Neuron (in vitro differentiated cells): ENCODE results near the gene ARMC5.
"Not testable (repeated sequence)": the region's sequence is repeated elsewhere in the genome, so short reads cannot be mapped to it uniquely, and the experiment has no call there.

Source experiments
- H2AFZ ChIP-seq: one replicate; pipeline ENCODE4 v1.6.1; 2013; ENCODE audit warnings: low read depth, mild to moderate bottlenecking, inconsistent platforms, low read length, moderate library complexity
- H3K27me3 ChIP-seq: one replicate; pipeline ENCODE4 v1.6.1; 2013; ENCODE audit warnings: low read length; ENCODE audit not compliant: insufficient read depth
- H3K36me3 ChIP-seq: one replicate; pipeline ENCODE4 v1.6.1; 2013; ENCODE audit warnings: low read length; ENCODE audit not compliant: insufficient read depth
- H3K4me1 ChIP-seq: one replicate; pipeline ENCODE4 v1.6.1; 2013; ENCODE audit warnings: low read length; ENCODE audit not compliant: insufficient read depth
- H3K4me3 ChIP-seq: 2 replicates; pipeline ENCODE4 v1.5.1; 2013; ENCODE audit warnings: mild to moderate bottlenecking, low read length, moderate library complexity
- H3K9me3 ChIP-seq: one replicate; pipeline ENCODE4 v1.6.1; 2013; ENCODE audit warnings: low read length

ARMC5 gene

GRCh38 chr16:31496670-31497069 is 37.4 kb downstream of the ARMC5 start:
- Histone ChIP-seq H3K4me1 (no peaks in the 10 kb centered on the region), H3K9me3 (no peaks in the 10 kb centered on the region), H3K4me3 (no peak overlapping the region), H2AFZ (no peak overlapping the region), H3K36me3 (peaks cover 71% of the 10 kb centered on the region), H3K27me3 (no peaks in the 10 kb centered on the region)

DNA sequence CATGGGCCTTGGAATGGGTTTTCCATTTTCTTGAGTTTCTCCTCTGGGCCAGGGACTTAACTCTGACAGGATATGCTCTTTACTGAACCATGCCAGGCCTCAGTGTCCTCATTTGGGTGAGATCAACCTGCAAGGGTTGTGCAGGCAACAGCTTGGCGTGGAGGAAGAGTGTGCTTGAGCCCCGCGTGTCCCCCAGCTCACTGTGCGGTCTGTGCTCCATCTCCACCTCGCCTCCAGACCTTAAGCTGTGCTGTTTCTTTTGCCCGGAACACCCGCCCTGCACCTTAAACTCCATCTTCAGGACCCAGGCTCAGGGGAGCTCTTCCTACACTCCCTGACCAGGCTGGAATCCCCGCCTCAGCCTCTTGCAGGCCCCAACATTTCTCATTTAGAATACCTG is 39.2 kb downstream of the ARMC5 start:
- Histone ChIP-seq H3K4me3 (no peak overlapping the region), H3K36me3 (peaks cover 54% of the 10 kb centered on the region), H3K27me3 (no peaks in the 10 kb centered on the region), H3K4me1 (no peaks in the 10 kb centered on the region), H2AFZ (no peak overlapping the region), H3K9me3 (no peaks in the 10 kb centered on the region)

DNA sequence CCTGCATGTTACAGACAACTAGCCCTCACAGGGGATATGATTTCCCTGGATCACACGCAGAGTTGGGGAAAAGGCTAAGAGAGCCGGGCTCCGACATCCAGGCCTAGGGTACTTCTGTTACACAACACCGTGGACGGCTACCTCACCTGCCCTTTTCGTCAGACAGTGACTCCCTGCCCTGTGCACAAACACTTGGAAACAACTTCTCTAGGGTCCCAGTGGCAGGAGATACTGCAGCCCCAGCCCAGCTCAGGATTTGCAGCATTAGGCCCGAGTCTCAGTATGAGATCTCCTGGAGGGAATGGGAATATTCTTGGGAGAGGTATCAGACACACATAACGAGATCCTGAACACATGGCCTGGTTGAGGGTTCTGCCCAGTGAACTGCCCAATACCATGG is 40.6 kb downstream of the ARMC5 start:
- Histone ChIP-seq H3K27me3 (no peaks in the 10 kb centered on the region), H3K4me3 (no peak overlapping the region), H3K4me1 (no peaks in the 10 kb centered on the region), H3K9me3 (no peaks in the 10 kb centered on the region), H3K36me3 (peaks cover 48% of the 10 kb centered on the region), H2AFZ (no peak overlapping the region)

DNA sequence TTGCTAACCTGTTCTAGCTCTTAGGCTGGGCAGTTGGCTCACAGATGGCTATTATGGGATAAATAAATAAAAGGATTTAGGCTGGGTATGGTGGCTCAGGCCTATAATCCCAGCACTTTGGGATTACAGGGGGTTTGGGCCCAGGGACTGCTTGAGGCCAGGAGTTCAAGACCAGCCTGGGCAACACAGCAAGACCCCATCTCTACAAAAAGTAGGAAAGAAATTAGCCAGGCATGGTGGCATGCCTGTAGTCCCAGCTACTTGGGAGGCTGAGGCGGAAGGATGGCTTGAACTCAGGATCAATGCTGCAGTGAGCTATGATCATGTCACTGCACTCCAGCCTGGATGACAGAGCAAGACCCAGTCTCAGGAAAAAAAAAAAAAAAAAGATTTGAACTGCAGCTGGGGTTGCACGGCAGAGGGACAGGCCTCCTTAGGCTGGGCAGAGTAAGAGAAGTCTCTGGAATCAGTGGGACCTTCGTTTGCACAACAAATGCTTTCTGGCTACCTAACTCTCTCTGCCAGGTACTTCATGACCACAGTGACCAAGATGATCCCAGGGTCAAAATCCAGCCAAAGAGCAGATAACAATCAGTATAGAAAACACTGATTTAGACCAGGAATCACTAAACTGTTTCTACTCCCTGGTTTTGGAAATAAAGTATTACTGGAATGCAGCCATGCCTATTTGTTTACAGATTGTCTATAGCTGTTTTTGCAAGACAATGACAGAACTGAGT is 42.1 kb downstream of the ARMC5 start:
- H3K9me3 ChIP-seq: no peaks in the 10 kb centered on the region

DNA sequence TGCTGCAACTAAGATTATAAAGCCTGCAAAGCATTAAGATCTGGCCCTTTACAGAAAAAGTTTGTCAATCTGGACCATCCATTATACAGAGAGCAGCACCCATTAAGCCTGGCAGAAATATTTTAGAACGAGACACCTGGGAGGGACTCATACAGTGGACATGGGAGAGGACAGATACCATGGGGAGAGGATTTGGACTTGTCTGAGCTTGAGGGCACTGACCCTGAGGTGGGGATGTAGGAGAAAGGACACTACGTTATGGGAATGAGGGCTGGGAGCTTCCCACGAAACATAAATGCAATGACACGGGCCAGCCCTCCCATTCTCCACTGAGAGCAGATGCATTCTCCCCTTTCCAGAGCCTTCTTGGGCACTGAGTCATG is 42.7 kb downstream of the ARMC5 start:
- H3K36me3 ChIP-seq: peaks cover 41% of the 10 kb centered on the region

More for the DNA sequence above, 42.1 kb downstream of the ARMC5 start:
- Histone ChIP-seq H3K27me3 (no peaks in the 10 kb centered on the region), H3K4me1 (no peaks in the 10 kb centered on the region), H2AFZ (no peak overlapping the region), H3K4me3 (no peak overlapping the region), H3K36me3 (peaks cover 46% of the 10 kb centered on the region)

DNA sequence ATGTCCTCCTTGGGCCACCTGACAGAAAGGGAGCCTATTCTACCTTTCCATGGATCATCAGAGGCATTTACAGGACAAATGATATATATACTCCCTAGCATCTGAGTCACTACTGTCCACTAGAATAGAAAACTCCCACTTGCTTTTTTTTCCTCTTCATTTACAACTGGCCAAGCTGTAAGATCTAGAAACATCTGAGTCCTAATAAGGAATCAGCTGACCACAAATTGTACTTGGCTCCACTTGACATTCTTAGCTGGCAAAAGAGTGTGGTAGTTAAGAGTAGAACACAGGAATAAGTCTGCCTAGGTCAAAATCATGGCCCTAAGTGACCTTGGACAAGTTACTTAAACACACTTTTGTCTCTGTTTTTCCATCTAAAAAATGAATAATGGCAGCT is 43.7 kb downstream of the ARMC5 start:
- no peak overlapping the region for H3K4me3 ChIP-seq
- no peaks in the 10 kb centered on the region for H3K27me3 ChIP-seq
- H3K4me1 ChIP-seq: peaks cover 10% of the 10 kb centered on the region
- H2AFZ ChIP-seq: no peak overlapping the region
- H3K9me3 ChIP-seq: no peaks in the 10 kb centered on the region
- H3K36me3 ChIP-seq: peaks cover 35% of the 10 kb centered on the region

More for the DNA sequence above, 42.7 kb downstream of the ARMC5 start:
- Histone ChIP-seq H2AFZ (no peak overlapping the region), H3K4me1 (peaks cover 4% of the 10 kb centered on the region), H3K27me3 (no peaks in the 10 kb centered on the region), H3K4me3 (no peak overlapping the region), H3K9me3 (no peaks in the 10 kb centered on the region)

DNA sequence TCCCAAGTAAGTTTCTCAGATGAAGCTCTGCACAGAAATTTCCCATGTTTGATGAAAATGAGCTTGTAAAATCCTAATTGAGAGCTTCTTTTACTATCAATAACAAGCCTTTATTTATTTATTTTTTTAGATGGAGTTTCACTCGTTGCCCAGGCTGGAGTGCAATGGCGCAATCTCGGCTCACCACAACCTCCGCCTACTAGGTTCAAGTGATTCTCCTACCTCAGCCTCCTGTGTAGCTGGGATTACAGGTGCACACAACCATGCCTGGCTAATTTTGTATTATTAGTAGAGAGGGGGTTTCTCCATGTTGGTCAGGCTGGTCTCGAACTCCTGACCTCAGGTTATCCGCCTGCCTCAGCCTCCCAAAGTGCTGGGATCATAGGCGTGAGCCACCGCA is 44.3 kb downstream of the ARMC5 start:
- H3K4me3 ChIP-seq, H3K27me3 ChIP-seq, H2AFZ ChIP-seq, H3K9me3 ChIP-seq: not testable (repeated sequence)
- peaks cover 10% of the 10 kb centered on the region for H3K4me1 ChIP-seq
- H3K36me3 ChIP-seq: peaks cover 29% of the 10 kb centered on the region

DNA sequence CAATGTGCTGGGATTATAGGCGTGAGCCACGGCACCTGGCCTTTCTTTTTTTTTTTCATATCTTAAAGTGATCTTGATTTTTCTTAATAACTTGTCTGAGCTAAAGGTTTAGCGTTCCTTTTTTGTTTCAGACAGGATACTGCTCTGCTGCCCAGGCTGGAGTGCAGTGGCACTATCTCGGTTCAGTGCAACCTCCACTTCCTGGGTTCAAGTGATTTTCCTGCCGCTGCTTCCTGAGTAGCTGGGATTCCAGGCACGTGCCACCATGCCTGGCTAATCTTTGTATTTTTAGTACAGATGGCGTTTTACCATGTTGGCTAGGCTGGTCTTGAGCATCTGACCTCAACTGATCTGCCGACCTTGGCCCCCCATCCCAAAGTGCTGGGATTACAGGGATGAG is 44.9 kb downstream of the ARMC5 start:
- H3K9me3 ChIP-seq: no peaks in the 10 kb centered on the region
- H3K4me3 ChIP-seq: no peak overlapping the region
- H2AFZ ChIP-seq: no peak overlapping the region
- H3K27me3 ChIP-seq: no peaks in the 10 kb centered on the region
- H3K4me1 ChIP-seq: peaks cover 15% of the 10 kb centered on the region
- peaks cover 24% of the 10 kb centered on the region for H3K36me3 ChIP-seq

DNA sequence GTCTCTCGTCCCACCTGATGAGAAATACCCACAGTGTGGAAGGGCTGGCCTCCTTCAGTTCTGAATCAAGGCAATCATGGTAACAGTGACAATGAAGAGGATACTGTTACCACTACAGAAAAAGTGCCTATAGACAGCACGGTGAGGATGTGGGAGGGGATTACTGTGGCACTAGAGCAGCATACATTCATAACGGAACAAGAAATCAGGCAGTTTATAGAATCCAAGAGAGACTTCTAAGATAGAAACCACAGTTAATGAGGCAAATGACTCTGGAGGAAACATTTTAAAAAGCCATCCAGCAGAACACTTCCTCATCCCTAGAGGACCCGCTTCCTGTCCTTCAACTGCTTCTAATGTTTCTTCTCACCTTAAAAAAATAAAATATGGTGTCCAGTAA is 46.2 kb downstream of the ARMC5 start:
- no peaks in the 10 kb centered on the region for H3K9me3 ChIP-seq
- peaks cover 20% of the 10 kb centered on the region for H3K4me1 ChIP-seq
- no peaks in the 10 kb centered on the region for H3K27me3 ChIP-seq
- H2AFZ ChIP-seq: no peak overlapping the region
- peaks cover 13% of the 10 kb centered on the region for H3K36me3 ChIP-seq
- no peak overlapping the region for H3K4me3 ChIP-seq

GRCh38 chr16:31507617-31507928 is 48.3 kb downstream of the ARMC5 start:
- no peaks in the 10 kb centered on the region for H3K27me3 ChIP-seq
- H3K36me3 ChIP-seq: peaks cover 10% of the 10 kb centered on the region
- peaks cover 20% of the 10 kb centered on the region for H3K4me1 ChIP-seq
- H2AFZ ChIP-seq: peak overlapping the region; percentile 92
- H3K9me3 ChIP-seq: no peaks in the 10 kb centered on the region
- peak overlapping the region; percentile 80 for H3K4me3 ChIP-seq

DNA sequence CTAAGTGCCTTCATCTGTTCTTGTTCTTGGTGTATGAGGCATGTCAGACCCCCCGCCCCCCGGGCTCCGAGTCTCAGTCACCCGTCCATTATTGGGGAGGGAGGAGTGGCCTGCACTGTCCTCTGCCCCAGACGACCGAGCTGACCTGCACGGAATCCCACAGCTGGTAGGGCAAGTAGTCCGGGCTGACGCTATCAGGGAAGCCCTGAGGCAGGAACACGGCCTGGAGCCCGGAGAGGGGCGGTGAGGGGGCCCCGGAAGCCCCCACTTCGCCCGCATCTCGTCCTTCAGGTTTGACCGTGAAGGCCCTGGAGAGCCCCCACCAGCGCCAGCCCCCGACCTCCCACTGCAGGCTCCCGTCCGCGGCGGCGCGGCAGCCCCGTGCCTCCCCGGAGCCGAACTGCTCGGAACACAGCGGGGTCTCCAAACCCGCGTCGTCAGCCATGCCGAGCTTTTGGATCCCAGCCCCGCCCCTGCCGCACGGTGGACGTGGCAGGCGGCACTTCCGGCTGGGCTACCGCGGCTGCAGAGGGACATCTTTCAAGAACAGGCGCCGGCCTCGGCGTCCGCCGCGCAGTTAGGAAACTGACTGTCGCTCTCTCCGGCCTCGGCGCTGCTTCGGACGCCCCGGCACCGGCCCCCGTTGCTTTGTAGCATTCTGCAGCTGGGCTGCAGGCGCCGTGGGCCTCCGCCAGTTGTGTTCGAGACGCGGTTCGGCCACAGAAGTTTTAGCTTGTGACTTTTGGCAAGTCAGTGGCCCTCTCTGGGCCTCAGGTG is 48.8 kb downstream of the ARMC5 start, which contains the start of gene RUSF1:
RUSF1 (minus strand) TSS at position 463 of the 777 bp plus-strand sequence; CDS start at position 445, 18 bp downstream.
- Histone ChIP-seq H3K4me3 (peak within 1 kb of the TSS; percentile 80), H3K4me1 (peaks cover 20% of the 10 kb centered on the region), H3K9me3 (no peaks in the 10 kb centered on the region), H3K36me3 (peaks cover 10% of the 10 kb centered on the region), H3K27me3 (no peaks in the 10 kb centered on the region), H2AFZ (peak within 1 kb of the TSS; percentile 92)

DNA sequence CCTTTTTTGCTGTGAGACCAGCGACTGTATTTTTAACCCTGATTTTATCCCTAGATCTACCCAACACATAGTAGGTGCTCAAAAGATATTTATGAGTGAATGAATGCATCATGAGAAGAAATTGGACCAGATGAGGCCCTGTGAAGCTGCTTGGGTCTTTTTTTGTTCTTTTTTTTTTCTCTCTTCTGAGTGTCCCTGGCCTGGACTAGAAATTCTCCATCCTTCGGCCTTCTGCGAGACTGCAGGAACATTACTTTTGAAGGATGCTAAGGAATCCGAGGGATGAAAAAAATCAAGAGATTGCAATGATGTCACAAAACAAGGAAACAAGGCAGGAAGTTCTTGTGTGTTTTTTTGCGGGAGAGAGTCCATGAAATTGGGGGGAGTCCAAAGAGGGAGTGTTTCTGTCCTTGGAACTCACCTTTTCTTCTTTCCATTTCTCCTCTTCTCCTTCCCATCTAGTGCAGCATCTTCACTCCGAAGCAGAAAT is 49.5 kb downstream of the ARMC5 start:
- peaks cover 20% of the 10 kb centered on the region for H3K4me1 ChIP-seq
- no peaks in the 10 kb centered on the region for H3K27me3 ChIP-seq
- peaks cover 10% of the 10 kb centered on the region for H3K36me3 ChIP-seq
- peak overlapping the region; percentile 92 for H2AFZ ChIP-seq
- H3K9me3 ChIP-seq: no peaks in the 10 kb centered on the region
- H3K4me3 ChIP-seq: peak overlapping the region; percentile 80

GRCh38 chr16:31513126-31513525 is 53.8 kb downstream of the ARMC5 start:
- H3K27me3 ChIP-seq: no peaks in the 10 kb centered on the region

More at GRCh38 chr16:31513126-31513525, 53.8 kb downstream of the ARMC5 start:
- H3K36me3 ChIP-seq: no peaks in the 10 kb centered on the region
- no peak overlapping the region for H2AFZ ChIP-seq
- peaks cover 9% of the 10 kb centered on the region for H3K4me1 ChIP-seq
- no peaks in the 10 kb centered on the region for H3K9me3 ChIP-seq
- H3K4me3 ChIP-seq: no peak overlapping the region
